Loucy (cell line): ENCODE results near the gene INAFM2.

ENCODE experiments used
- EZH2phosphoT487 ChIP-seq: fragments of 200-600 bp; IDR thresholded peaks from 2 replicates; pipeline ENCODE4 v1.6.1; 2018; ENCODE audit warnings: antibody characterized with exemption, mild to moderate bottlenecking, moderate library complexity, borderline replicate concordance
- TF ChIP-seq, protein P1 (sequence below): fragments of 200-600 bp; sonication (generic); conservative IDR thresholded peaks from 2 replicates; pipeline ENCODE4 v1.5.1; 2014; ENCODE audit warnings: mild to moderate bottlenecking, antibody characterized with exemption, low read length

DNA sequence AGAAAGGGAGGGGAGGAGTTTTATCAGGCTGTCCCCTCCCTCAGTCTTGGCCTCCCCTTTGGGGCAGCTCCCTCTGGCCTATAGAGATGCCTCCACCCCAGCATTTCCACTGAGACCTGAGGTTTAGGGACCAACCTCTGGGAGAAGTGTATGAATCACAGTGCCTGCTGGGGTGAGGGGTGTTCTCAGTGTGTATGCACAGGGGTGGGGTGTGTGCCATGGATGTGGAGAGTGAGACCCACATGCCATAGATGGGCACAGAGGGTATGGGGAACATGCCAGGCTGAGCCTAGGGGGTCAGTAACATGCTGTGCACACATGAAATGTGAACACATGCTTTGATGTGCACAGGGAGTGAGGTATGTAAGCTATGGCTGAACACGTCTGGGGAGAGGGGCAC, 28.2 kb upstream of the INAFM2 start:
- TF ChIP-seq, protein P1, sequence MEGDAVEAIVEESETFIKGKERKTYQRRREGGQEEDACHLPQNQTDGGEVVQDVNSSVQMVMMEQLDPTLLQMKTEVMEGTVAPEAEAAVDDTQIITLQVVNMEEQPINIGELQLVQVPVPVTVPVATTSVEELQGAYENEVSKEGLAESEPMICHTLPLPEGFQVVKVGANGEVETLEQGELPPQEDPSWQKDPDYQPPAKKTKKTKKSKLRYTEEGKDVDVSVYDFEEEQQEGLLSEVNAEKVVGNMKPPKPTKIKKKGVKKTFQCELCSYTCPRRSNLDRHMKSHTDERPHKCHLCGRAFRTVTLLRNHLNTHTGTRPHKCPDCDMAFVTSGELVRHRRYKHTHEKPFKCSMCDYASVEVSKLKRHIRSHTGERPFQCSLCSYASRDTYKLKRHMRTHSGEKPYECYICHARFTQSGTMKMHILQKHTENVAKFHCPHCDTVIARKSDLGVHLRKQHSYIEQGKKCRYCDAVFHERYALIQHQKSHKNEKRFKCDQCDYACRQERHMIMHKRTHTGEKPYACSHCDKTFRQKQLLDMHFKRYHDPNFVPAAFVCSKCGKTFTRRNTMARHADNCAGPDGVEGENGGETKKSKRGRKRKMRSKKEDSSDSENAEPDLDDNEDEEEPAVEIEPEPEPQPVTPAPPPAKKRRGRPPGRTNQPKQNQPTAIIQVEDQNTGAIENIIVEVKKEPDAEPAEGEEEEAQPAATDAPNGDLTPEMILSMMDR, result no peak
- no peak for TF ChIP-seq EZH2phosphoT487
